ENCODE data around the gene COL24A1. TPM values are rescaled to one million over a fixed set of nuclear protein-coding genes. Genes with fewer than 3 reads are reported as not detected.

COL24A1 gene
- total RNA-seq, 1 experiment from 2014 or later, result 0.35 TPM

GRCh38 chr1:85849660-85850059 lies 306.9 kb downstream of the COL24A1 start:
- Histone ChIP-seq H3K23ac (ENCODE audit: insufficient read length, low read depth, low read length) (no peak overlapping the region), H3K56ac (ENCODE audit: insufficient read length, low read depth, low read length) (no peak overlapping the region), H3K79me1 (ENCODE audit: insufficient read depth, low read depth, low read length, poor library complexity, severe bottlenecking) (no peaks in the 10 kb centered on the region), H3K4me1 (ENCODE audit: insufficient read depth, low read length) (no peaks in the 10 kb centered on the region), H2AK5ac (ENCODE audit: insufficient read length, low read length) (no peak overlapping the region), H4K91ac (ENCODE audit: insufficient read length, low read depth, low read length) (no peak overlapping the region), H4K5ac (ENCODE audit: insufficient read length, low read depth, low read length) (no peak overlapping the region), H3K9ac (ENCODE audit: extremely low read depth, insufficient read length, low read length) (no peak overlapping the region), H3K9me3 (ENCODE audit: control insufficient read depth, low read depth, low read length) (no peaks in the 10 kb centered on the region), H2AFZ (ENCODE audit: low read length) (no peak overlapping the region), H3K4ac (ENCODE audit: low read depth, low read length) (no peak overlapping the region), H3K4me2 (ENCODE audit: insufficient read depth, insufficient read length, low read length) (no peak overlapping the region), H3K18ac (ENCODE audit: insufficient read length, low read depth, low read length) (no peak overlapping the region), H4K20me1 (ENCODE audit: control insufficient read depth, insufficient read depth, insufficient read length) (no peaks in the 10 kb centered on the region), H3K27me3 (ENCODE audit: insufficient read depth, low read length) (no peaks in the 10 kb centered on the region), H2BK12ac (ENCODE audit: insufficient read length, low read depth, low read length) (no peak overlapping the region), H2BK120ac (ENCODE audit: low read depth, low read length, poor library complexity, severe bottlenecking) (no peak overlapping the region), H3T11ph (ENCODE audit: low read length) (no peak overlapping the region), H3K14ac (ENCODE audit: insufficient read depth, low read length) (no peak overlapping the region), H3K27ac (ENCODE audit: insufficient read length, low read depth, low read length) (no peak overlapping the region), H3K79me2 (ENCODE audit: insufficient read depth, low read length) (no peaks in the 10 kb centered on the region), H3K23me2 (ENCODE audit: insufficient read length, low read depth, low read length, poor library complexity, severe bottlenecking) (no peaks in the 10 kb centered on the region), H2BK15ac (ENCODE audit: low read depth, low read length) (no peak overlapping the region), H2BK20ac (ENCODE audit: low read depth, low read length, poor library complexity, severe bottlenecking) (no peak overlapping the region), H2BK5ac (ENCODE audit: insufficient read length, low read length) (no peak overlapping the region), H4K8ac (replicated peaks; ENCODE audit: insufficient read length, low read depth, low read length) (no peak overlapping the region)
- TF ChIP-seq CTCF (conservative IDR thresholded peaks at IDR 0.05), result no peak
- H3K36me3 Mint-ChIP-seq (ENCODE audit: insufficient read depth in 1 of 3, low read depth in 3 of 3), result no peaks in the 10 kb centered on the region
- no CpG with 5 or more reads among the region's 4 CpGs for WGBS (ENCODE audit: extremely low coverage, insufficient read length, low lambda C conversion rate)
- H3K27me3 Mint-ChIP-seq (ENCODE audit: low read depth), result no peaks in the 10 kb centered on the region
- H3K27ac Mint-ChIP-seq, result no peak overlapping the region
- H3K4me1 Mint-ChIP-seq, result no peaks in the 10 kb centered on the region
- no peaks in the 10 kb centered on the region for H3K9me3 Mint-ChIP-seq
- DNase-seq, result no peak
- H3K4me3 Mint-ChIP-seq, result no peak overlapping the region
